HG02759 (cell line): ENCODE data around the gene GCSAM.

Experiments
- ATAC-seq: cut with Tn5 transposase; IDR thresholded peaks from one replicate; pipeline ENCODE4 v1.9.1; 2021; ENCODE audit warnings: mild to moderate bottlenecking, moderate library complexity; ENCODE audit not compliant: unreplicated experiment

The GCSAM gene

DNA sequence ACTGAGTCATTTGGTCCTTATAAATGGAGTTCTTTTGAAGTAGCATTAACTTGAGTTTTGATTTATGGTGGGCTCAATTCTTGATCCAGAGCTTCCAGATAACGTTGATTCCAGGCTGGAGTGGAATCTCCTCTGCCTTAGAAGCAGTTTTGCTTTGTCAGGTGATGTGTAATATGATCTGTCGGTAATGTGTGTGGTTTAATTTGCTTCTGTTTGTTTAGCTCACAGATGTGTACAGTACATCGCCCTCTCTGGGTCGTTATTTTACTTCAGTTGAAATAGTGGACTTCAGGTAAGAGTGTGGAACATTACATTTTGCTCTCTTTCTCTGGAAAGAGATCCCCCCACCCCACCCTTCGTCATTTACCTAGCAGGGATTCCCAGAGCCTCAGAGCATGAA is 23.7 kb downstream of the GCSAM start:
- no peak for ATAC-seq

GRCh38 chr3:112104774-112105173 is 28.3 kb downstream of the GCSAM start:
- ATAC-seq = no peak

DNA sequence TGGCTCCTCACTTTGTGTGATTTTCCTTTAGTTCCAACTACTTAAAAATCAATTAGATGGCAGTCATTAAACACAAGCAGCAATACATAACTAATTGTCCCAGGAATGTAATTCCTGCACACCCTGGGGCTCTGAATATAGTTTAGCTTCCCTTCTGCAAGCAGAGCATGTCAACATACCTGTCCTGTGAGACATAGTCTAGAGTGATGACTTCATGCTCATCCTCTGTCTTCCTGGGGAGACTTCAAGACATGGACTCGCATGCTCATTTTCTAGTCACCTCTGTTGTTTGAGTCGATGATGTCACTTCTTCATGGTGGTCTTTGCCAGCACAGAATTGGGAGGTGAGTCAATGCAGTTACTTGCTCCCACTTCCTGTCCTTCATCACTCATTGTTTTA is 31.1 kb downstream of the GCSAM start:
- ATAC-seq = no peak

DNA sequence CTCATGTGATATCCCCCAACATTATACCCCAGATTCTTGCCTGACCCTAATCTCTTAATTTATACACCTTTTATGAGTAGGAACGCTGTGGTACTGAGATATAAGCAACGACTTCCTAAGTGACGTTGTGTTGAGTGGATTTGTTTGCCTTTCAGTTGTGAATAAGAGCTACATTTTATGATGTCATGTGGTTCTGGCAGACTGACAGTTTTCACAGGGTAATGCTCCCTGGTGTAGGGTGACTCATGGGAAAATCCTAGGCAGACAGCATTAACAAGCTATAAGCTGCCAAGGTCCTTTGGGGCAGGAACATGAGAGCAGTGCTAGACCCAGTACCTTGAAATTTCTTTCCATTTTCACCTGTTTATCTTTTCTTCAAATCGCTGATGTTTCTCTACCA is 35.7 kb downstream of the GCSAM start:
- peak; percentile 67 for ATAC-seq

DNA sequence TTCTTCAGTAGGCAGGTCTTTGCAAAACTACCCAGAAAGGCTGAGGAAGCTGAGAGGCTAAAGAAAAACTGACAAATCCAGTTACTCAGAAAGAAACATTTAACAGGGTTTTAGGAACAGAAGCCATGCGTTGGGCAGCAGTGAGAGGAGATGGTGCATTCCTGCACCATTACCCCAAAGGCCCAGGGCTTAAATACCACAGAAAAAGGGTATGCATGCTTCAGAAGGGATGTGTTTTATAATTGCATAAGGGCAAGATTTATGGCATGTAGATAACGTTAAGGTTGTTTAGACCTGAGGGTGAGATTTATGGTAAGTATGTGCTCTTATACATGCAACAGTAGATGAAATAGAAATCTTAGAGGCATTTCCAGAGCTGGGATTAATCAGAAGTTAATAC is 36.9 kb downstream of the GCSAM start:
- no peak for ATAC-seq

DNA sequence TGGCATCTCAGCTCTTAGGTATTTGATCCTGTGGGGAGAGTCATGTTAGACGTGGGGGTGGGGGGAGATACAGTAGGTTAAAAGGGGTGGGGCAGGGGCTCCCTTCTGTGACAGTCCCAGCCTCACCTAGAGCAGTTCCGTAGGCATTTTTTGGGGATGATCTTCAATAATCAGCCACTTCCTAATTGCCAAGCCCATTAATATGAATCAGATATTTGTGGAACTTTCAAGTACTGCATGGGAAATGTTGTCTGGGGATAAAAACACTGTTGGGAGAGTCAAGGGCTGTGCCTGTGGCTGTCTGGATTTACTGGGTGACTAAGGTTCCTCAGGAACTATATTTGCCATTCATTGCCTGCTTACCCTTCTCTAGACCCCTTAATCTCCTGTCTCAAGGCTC is 37.3 kb downstream of the GCSAM start:
- ATAC-seq = no peak

GRCh38 chr3:112093180-112093522 is 39.9 kb downstream of the GCSAM start:
- no peak for ATAC-seq

- ATAC-seq = peak; percentile 40
Measured at GRCh38 chr3:112092496-112093179, 40.4 kb downstream of the GCSAM start.

DNA sequence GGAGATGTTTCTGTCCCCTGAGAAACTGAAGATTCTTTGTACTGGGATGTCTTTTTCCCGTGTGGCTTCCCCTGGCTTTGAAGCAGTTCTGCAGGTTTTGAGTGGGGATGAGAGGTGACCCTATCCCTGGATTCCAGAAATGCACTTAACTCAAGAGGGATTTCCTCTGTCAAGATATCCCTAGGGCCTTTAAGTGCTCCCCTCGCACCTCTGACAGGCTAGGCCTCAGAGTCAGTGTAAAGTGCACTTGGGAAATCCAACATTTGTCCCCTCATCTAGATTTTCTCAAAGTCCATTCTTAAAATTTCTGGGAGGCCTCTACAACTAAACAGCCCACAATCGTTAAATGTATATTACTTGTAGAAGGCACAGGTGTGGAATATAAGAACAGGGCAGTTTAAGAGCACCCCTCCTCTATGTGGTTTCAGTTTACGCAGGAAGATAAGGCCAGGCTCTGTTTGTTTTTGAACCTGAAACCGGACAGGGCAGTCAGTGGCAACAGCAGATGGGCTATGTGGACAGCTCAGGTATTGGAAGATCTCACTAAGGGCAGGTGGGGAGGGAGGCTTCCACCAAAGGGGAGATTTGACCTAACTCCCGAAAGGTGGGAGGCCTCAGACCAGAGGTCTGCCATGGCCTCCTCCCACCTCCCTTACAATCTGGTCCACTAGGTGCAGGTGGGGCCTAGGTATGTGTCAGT is 42.0 kb downstream of the GCSAM start:
- ATAC-seq = no peak

DNA sequence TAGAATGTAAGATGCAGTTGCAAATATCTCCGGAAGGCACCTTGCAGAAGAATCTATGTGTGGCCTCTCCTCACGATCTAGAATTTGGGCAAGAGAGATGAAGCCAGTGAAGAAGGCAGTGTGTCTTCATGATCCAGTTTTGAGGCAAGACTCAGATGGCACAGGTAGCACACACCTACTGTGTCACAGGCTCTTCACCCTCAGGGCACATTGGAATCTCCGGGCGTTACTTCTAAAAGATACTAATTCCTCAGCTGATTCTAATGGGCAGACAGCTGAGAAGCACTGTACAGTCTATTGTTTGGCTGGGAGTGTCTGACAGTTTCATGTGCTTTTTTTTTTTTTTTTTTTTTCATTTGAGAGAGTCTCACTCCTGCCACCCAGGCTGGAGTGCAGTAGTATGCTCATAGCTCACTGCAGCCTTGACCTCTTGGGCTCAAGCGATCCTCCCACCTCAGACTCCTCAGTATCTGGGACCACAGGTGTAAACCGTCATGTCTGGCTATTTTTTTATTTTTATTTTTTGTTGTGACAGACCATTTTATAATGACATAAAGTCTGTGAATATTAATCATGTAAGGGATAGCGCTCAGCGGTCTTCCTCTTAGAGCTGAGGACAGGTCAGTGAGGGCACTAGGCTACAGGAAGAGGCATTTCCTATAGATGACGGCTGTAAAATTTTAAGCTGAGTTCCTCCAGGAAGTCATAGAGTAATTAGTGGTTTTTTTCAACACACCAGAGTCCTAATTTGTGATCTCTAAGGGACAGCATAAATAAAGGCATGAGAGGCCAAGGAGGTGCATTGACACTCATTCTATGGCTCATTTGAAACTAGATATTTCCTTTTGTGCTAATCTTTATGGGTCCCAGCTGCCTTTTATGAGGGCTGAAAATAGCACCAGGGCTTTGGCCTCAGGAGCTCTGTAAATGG is 42.8 kb downstream of the GCSAM start:
- ATAC-seq = no peak

GRCh38 chr3:112088944-112089343 is 44.1 kb downstream of the GCSAM start:
- ATAC-seq = no peak

DNA sequence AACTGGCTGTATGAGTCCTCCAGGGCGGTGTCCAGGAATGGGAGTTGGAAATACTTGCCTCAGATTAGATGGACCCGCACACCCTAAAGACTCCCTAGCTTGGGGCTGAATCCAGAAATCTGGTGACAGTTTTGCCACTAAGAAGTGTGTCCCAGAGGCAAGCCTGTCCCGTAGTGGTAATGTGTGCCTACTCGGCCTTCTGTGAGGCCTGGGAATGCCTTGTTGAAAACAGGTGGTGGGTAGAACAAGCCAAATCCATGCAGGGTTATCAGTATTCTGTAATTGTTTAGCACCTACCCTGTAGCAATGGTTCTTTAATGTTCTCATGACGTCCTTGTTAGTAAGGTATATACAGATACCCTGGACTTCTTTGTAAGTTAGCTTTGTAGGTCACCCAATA is 45.3 kb downstream of the GCSAM start:
- no peak for ATAC-seq

GRCh38 chr3:112086875-112087524 is 46.0 kb downstream of the GCSAM start:
- ATAC-seq = no peak

DNA sequence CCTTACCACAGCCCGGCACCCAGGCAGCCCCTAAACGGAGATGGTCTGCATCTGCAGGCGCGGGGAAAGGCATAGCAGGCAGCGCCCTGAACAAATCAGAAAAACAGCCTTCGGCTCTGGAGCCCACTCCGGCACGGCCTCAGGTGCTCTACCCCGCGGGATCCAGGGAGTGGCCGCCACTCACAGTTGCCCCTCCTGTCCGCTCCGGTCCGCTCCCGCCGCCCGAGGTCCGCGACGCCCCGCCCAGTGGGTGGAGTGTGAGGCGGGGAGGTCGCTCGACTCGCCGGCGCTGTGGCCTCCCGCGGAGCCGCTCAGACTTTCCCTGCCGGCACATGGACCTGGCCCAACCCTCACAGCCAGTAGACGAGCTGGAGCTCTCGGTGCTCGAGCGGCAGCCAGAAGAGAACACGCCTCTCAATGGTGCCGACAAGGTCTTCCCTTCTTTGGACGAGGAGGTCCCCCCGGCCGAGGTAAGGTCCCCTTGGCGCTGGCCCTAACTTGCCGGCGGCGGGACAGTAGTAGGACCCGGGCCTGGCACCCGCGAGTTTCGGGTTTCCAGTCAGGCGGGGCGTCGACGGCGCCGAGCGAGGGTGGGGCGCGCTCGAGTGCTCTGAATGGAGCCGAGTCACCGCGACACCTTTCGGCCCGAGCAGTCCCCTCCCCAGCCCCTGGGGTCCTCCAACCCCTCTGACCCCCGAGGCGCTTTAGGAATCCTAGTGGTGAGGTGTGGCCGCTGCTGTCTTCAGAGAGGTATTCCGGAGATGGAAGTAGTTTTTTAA is 46.8 kb downstream of the GCSAM start, which contains the start of gene C3orf52:
C3orf52 (plus strand) TSS at position 314 of the 779 bp plus-strand sequence; CDS start at position 333, 19 bp downstream.
- peak; percentile 89 for ATAC-seq

GRCh38 chr3:112085735-112086075 is 47.3 kb downstream of the GCSAM start:
- ATAC-seq = no peak

DNA sequence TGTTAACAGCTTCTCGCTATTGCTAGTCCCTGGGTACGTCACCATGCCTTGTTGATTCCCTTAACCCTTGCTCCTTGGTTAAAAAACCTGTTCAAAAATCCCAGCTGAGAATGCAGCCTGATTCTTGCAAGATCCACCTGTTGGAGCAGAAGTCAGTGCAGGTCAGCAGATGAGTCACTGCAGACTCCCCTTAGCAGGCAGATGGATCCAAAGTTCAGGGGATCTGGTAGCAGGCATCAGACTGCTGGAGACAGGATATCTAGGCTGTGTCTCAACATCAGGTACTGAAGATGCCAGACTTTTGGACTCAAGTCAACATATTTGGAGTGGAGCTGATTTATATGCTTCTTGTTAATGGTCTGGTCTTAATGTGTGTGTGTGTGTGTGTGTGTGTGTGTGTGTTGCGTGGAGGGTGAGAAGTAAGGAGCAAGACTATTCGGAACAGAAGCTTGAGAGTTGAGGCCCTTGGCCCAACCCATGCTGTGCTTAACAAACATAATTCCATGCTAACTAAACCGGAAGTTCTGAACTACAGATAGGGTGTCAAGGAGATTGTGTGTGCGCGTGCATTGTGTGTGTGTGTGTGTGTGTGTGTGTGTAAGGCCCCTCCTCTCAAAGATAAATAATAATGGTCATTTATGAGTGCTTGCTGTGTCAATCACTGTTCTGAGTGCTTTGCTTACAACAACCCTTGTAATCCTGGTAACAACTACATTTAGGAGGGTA is 47.9 kb downstream of the GCSAM start:
- no peak for ATAC-seq

- no peak for ATAC-seq
Measured at GRCh38 chr3:112083239-112083638, 49.8 kb downstream of the GCSAM start.

DNA sequence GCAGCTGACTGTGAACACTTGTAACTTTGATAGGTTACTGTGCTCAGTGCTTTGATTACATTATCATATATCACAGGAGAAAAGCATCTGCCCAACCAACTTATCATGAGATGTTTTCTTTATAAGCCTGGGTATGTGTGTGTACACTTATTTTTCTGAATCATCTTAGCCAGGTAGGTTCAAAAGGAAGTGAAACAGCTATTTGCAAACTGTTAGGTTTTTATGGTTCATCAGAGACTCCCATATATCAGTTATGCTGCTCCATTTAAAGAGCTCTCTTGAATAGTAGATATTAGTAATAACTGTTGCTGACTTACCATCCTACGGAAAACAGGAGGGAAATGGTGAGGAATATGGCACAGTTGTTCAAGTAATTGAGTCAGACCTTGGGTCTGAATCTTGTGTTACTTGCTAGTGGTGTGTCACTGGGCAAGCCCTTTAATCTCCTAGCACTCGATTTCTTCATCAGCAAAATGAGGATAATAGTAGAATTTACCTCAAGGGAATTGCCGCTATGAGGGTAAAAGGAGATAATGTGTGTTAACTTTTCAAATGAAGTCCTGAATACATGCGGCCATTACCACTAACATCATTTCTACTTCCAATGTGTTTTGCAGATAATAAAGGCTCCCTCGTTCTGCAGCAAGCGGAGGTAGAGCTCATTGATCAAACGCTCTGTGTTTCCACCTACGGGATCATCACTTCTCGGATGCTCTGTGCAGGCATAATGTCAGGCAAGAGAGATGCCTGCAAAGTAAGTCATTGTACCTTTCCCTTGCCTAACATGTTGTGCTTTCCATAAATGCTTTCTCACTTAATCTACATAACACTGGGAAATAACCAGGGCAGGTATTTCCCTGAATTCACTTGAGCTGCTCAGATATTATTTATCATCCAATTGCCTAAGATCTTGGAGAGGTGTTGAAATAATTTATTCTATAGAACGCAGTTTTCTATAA is 54.6 kb downstream of the GCSAM start:
- ATAC-seq = no peak
